Stimulated activated CD8-positive, alpha-beta memory T cell treated with anti-CD3 and anti-CD28 coated beads, Interleukin-12 subunit alpha, Interleukin-12 subunit beta, amount 100 ng/mL, for 4 hours (primary cell): ENCODE results near the gene ACAP3.

Source experiments
- DNase-seq: peaks from one replicate; pipeline ENCODE4 v3.0.0-alpha.2; 2020; ENCODE audit warnings: low read depth

The ACAP3 gene

GRCh38 chr1:1314237-1314586 is 6.5 kb upstream of the ACAP3 start:
- no peak for DNase-seq

DNA sequence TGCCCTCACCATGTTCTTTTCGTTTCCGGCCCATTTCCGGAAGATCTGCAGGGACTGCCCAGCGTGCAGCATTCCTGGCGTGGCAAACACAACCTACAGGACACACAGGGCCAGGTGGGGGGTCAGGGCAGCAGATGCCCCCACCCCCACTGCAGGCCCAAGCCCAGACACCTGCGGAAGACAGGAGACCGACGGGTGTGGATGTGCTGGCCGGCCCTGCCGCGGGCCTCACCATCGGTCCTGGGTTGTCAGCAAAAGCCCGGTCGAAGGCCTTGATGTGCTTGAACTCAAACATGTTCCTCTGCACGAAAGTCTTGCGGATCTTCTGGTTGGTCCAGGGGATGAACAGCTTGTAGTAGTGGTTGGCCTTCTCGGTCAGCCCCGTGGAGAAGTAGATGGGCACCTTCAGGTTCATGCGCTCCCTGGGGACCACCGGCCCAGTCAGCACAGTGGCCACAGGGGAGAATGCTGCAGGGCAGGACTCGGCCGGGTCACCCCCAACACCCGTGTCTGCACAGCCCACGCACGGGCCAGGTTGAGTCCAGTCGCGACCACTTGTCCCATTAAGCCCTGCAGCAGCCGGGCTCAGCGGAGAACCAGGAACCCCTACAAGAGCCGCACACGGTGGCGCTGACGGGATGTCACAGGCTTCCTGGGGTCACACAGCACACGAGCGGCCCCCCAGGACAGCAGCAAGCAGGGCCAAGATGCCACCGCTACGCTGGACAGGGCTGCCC is 5.9 kb upstream of the ACAP3 start:
- no peak for DNase-seq

GRCh38 chr1:1312450-1313314 is 5.0 kb upstream of the ACAP3 start:
- no peak for DNase-seq

DNA sequence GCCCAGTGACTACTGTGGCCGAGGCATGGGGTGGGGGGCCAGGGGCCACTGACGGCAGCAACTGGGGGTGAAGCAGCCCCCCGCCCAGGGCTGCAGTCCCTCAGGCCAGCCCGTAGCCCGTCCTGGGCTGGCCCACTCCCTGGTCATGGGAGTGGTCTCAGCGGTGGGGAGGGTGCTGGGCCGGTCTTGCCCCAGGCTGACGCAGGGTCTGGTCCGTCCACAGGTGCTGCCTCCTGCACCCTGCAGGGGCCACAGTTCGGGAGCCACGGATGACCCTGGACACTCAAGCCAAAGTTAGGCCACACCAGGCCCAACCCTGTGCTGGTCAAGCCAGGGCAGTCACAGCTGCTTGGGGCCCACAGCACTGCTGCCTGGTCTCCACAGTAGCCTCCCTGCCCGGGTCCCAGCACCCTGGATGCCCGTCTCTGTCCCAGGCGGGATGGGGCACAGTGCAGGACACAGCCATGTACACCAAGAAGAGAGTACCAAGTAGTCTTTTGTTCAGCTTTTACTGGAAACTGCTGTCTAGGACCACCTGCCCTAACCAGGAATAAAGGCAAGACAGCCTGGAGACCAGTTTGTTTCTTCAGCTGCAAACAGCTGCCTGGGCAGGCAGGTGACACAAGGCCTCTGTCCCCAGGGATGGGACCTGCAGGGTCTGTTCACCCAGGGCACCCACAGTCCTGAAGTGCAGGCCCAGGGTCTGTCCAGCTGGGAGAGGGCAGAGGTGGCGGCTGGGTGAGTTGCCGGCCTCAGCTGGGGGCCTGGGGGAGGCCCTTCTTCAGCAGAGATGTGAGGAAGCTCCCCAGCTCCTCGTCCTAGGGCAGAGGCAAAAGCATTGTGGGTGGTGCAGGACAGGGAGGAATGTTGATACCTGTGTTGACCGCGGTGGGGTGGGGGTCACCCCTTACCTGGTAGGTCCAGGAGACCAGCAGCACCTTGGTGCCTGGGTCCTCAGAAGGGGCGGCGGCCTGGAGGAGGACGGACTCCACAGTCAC is 3.7 kb upstream of the ACAP3 start:
- DNase-seq: no peak

- DNase-seq: no peak
Measured at GRCh38 chr1:1310476-1311053, 2.8 kb upstream of the ACAP3 start.

GRCh38 chr1:1310109-1310385 is 2.3 kb upstream of the ACAP3 start:
- DNase-seq: no peak

GRCh38 chr1:1309251-1310108 is 1.8 kb upstream of the ACAP3 start:
- DNase-seq: no peak

DNA sequence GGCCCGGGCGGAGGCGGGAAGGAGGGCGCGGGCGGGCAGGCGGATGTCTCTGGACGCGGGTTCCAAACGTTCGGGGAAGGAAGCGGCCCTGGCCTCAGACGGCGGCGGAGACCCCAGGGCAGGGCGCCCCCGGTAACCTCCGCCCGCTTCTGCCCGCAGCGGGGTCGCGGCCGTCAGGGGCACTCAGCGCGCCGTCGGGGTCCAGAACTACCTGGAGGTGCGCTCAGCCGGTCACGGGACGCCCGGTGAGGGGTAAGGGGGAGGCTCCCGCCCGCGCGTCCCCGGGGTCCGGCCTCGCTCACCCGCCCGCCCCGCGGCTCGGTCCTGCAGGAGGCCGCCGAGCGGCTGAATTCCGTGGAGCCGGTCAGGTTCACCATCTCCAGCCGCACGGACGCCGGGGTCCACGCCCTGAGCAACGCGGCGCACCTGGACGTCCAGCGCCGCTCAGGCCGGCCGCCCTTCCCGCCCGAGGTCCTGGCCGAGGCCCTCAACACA is 1.1 kb upstream of the ACAP3 start:
- no peak for DNase-seq

- DNase-seq: no peak
Measured at GRCh38 chr1:1307261-1307922, 338 bp downstream of the ACAP3 start.

DNA sequence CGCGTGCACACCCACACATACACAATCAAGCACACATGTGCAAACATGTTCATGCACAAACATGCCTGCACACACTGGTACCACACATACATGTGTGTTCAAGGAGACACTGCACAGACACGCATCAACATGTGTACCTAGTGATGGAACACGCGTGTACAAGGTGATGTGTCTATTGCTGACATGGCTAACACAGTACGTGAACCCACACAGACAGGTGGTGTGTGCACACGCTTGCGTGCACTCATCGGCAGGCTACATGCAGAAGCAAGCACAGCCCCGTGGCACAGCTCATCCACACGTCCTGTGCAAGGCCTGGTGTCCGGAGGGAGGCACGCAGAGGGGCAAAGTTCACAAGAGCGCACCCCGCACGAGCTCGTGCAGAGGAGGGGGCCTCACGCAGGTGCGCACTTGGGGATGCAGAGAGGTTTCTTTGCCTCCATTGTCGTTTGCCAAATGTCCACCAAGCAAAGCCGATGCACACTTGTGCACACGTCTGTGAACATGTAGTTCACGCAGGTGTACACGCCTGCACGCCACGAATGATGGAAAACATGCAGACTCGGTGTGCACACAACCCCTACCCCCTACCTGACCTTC is 969 bp downstream of the ACAP3 start:
- no peak for DNase-seq

DNA sequence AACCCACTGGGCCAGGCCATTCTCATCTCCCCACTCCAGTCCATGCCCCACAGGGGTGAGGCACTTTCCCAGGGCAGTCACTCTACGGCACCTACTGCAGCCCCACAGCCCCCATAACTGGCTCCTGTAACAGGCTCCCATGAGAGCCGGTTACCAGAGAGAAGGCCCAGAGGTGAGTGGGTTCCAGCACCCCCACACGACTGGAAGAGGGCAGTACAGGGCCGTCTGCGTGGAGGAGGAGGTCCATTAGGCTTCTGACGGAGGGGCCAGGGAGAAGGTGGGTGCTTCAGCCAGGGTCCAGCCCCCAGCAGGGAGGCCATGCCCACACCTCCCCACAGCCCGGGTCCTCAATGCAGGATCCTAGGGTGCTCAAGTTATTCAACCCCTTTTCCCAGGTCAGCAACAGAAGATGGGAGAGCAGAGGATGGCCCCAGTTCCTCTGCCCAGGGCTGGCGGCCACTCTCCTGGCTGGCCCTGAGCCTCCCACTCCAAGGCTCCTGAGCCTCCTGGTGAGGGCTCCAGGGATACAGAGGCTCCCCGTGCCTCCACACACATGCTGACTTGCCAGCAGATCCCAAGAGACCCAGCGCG is 1.6 kb downstream of the ACAP3 start:
- no peak for DNase-seq

DNA sequence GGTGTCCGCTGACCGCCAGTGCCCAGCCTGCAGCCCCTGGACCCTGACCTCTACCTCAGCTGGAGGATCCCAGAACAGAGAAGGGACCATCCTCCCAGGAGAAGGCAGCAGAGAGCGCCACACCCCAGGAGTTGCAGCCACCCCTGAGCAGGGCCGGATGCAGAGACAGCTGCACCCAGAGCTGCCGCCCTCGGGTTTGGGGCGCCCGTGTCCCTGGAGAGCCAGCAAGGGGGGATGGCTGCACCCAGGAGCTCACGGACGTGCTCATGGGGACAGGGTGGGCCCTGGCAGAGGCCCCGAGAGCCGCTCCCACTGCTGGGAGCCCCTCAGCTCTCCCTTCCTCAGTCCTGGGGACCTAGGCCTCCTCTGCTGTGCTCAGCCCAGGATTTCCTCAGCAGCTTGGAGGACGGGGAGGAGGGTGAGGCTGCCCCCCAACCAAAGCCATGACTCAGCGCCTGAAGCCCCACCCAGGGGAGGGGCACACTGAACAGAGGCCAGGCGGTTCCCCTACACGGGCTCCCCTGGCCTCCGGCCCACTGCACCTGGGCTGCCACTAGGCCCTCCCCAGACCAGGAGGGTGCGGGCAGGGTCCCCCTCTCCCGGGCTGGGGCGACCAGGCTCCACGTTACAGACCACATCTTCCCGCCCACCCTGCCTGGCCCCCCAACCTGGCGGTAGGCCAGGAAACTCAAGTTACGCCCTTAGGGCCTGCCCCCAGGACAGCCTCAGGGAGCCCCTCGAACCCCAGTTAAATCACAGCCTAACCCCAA is 2.2 kb downstream of the ACAP3 start:
- peak; percentile 68 for DNase-seq

DNA sequence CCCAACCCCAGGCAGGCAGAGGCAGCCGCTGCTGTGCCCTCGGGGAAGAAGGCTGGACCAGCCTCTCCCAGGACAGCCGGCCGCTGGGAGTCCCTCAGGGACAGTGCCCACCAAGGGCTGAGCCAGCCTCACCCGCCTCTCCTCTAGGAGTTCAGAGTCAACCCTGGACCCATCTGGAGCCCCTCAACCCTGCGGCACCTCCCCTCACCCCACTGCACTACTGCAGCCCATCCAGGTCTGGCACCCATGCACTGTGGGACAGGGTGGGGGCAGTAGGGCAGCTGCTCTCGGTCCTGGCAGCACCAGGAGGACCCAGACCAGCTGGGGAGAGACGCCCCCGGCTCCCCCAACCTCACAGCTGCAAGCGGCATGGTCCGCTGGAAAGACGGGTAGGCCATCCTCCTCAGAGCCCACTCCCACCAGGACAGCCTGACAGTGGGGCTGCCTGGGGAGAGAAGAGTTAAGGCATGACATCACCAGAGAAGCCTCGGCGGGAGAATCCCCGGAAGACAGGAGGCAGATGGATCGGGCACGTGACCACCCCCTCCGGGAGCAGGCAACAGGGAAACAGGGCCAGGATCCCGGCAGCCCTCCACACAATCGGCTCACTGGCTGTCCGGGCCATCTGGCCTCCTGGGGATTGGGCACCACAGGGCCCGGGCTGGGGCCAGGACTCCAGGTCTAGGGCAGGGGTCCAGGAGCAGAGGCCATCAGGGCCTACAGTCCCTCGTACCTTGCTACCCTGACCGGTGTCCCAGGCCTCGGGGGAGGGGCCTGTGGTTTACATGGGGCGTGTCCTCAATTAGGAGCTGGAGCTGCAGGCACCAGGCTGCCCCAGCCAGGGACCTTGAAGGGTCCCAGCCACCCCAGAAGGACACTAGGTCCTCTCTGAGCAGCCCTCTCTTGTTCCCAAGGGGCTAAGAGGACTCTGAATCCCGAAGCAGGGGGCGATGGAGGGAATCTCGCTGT is 3.1 kb downstream of the ACAP3 start:
- DNase-seq: no peak

DNA sequence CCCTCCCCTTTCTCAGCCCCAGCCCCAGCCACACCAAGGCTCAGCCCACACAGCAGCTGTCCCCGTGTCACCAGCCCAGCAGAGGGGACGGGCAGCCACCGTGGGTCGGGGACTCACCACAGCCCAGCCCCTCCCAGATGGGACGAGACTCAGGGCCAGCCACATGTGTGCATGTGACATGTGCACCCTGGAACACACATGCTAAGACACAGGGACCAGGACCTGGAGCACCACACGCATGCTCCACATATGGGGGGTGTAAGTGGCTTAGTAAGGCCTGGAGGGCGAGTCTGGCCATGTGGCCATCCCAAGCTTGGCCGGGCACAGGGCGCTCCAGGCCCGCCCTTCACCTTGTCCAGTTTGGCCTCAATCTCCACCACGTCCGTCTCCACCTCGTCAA is 4.0 kb downstream of the ACAP3 start:
- no peak for DNase-seq

DNA sequence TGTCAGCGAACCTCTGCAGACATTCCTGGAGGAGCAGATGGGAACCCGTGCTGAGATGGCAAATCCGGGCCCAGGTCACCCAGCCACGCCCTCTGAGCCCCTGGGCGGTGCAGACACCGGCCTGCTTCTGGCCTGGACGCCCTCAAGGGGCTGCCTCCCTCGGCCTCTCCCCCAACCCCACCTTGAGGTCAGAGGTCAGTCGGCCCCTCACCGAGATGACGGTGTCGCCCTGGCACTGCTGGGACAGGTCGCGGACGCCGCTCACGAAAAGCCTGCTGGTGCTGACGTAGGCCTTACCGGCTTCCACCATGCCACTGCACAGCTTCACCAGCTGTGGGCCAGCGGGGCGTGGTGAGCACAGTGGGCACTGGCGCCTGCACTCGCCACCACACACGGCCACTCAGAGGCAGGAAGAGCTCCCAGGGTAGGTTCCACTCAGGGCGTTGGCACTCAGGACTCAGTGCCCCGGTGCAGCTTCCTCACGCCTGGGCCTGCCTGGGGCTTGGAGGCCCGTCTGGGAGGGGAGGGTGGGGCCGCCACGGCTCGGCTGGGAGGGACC is 4.7 kb downstream of the ACAP3 start:
- no peak for DNase-seq

DNA sequence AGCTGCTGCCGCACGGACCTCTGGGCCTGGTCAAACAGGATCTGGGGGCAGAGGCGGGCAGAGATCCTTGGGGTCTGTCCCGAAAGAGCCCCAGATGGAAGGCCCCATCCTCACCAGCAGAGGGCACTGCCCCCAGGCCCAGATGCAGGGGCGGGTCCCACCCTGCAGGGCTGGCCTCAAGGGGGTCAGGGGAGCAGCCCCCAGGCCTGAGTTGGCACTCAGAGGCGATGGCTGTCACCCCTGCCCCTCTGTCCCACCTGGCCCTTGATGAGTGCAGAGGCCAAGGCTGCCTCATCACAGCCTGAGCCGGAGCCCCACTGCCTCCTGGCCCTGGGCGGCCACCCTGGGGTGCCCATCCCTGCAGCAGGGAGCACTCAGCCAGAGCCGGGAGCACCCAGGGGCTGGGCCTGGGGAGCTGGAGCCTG is 5.7 kb downstream of the ACAP3 start:
- no peak for DNase-seq

DNA sequence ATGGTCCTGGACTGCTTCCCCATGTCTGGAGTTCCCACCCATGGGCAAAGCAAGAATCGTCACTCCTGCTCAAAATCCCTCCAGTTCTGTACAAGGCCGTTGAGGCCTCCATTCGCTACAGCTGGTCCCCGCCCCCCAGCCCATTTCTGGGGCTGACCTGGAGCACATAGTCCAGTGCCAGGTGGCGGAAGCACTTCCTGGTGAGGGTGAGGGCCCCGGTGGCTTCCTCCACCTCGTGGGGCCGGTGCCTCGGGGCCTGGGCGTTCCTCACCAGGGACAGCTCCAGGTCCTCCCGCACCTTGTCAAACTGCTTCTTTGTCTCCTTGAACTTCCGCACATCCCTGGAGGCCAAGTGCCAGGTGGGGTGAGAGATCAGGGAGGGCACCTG is 7.4 kb downstream of the ACAP3 start:
- no peak for DNase-seq
